Measurements from ENCODE around the gene TMEM181.
A peak's percentile ranks its signal among the peaks of the same experiment; 100 is the strongest.
"Not testable (repeated sequence)": the region's sequence is repeated elsewhere in the genome, so short reads cannot be mapped to it uniquely, and the experiment has no call there.

The TMEM181 gene

DNA sequence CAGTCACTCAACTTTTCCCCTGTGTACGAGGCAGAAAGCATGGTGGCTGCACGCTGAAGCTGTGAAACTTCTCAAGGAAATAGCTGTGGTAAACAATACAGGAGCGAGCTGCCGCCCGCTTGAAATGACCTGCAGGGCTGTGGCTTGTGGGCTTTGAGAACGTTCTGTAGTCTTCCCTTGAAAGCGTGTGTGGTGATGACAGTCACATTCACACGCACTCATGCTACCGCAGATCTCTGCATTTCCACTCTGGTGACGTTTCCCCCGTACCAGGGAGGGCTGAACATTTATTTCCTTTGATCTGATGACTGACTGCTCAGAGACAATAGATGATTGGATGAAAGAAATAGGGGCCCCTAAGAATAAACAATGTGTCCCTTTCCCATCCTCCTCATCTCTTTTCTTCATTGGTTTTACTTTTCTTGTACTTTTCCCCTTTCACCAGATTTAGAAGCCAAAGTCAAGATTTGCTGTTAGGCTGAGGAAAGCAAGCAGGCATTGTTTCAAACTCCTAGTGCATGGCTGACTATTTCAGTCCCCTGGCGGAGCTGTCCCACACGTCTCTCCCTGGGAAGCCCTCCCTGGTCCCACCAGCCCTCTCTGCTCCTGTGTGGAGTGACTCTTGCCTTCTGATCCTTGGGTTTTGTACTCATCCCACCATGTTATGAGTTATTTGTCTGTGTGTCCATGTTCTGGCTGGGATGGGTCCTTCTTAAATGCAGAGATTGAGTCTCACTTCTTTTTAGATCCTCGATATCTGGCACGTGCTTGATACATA is 93.9 kb downstream of the TMEM181 start:
- Histone ChIP-seq H3K9me3 (no peaks in the 10 kb centered on the region), H3K4me1 (peaks cover 48% of the 10 kb centered on the region), H3K4me2 (peak overlapping the region; percentile 73), H3K4me3 (no peak overlapping the region), H3K36me3 (no peaks in the 10 kb centered on the region), H3K27ac (no peak overlapping the region), H4K20me1 (peaks cover 17% of the 10 kb centered on the region), H3K27me3 (peaks cover 23% of the 10 kb centered on the region), H3K9ac (no peak overlapping the region)
- no peak for TF ChIP-seq Cebpa-rat (IDR thresholded peaks at IDR 0.05)

DNA sequence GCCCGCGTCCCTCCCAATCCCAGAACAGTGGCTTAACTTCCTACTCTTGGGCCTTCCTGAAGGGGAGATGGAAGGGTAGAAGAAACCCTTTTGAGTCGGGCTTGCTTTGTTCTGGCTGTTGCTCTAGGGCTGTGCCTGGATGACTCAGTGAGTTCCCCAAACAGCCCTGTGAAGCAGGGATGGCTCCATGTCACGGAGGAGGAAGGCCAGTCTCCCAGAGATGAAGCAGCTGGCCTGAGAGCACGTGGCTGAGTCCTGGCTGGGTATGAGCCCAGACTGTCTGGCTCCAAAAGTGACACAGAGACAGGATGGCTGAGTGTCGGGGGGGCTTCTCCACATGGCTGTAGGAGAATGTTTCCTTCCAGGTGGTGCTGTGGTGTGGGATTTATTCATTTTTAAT is 94.6 kb downstream of the TMEM181 start:
- Histone ChIP-seq H3K4me1 (peaks cover 41% of the 10 kb centered on the region), H3K9ac (no peak overlapping the region), H3K27ac (no peak overlapping the region), H3K4me3 (no peak overlapping the region), H3K27me3 (peaks cover 23% of the 10 kb centered on the region), H4K20me1 (peaks cover 10% of the 10 kb centered on the region), H3K4me2 (peak overlapping the region; percentile 73), H3K9me3 (no peaks in the 10 kb centered on the region), H3K36me3 (no peaks in the 10 kb centered on the region)
- no peak for TF ChIP-seq Cebpa-rat (IDR thresholded peaks at IDR 0.05)

DNA sequence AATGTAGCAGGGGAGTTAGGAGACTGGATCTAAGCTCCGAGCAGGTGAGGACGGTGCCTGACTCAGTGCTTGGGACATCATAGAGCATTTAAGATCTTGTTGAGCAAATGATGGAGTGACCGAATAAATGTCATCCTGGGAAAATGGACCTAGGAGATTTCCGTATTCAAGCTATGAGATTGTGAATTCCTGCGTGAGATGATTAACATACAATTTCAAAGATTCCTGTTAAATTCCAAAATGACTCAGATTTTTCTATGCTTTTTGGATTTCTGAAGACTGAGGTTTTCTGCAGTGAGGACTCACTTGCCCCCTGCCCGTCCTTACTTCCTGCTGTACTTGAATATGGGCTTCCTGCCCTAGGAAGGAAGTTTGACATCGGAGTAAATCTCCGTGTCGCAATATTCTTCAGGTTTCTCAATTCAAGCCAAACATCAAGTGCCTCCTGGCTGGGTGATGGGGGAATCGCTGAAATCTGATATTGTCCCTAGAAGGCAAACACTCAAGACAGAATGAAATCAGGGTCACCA is 95.1 kb downstream of the TMEM181 start:
- no peak overlapping the region for H3K27ac ChIP-seq
- no peaks in the 10 kb centered on the region for H3K9me3 ChIP-seq
- H3K4me2 ChIP-seq: peak overlapping the region; percentile 73; the same call in 1 of the 2 replicates
- no peak for TF ChIP-seq Cebpa-rat (IDR thresholded peaks at IDR 0.05)
- H3K4me1 ChIP-seq: peaks cover 35% of the 10 kb centered on the region
- peaks cover 23% of the 10 kb centered on the region for H3K27me3 ChIP-seq
- 0 out of 2 replicates have a peak, but pooled peaks cover 9% of the 10 kb centered on the region for H4K20me1 ChIP-seq
- H3K9ac ChIP-seq: no peak overlapping the region
- no peak overlapping the region for H3K4me3 ChIP-seq
- no peaks in the 10 kb centered on the region for H3K36me3 ChIP-seq

DNA sequence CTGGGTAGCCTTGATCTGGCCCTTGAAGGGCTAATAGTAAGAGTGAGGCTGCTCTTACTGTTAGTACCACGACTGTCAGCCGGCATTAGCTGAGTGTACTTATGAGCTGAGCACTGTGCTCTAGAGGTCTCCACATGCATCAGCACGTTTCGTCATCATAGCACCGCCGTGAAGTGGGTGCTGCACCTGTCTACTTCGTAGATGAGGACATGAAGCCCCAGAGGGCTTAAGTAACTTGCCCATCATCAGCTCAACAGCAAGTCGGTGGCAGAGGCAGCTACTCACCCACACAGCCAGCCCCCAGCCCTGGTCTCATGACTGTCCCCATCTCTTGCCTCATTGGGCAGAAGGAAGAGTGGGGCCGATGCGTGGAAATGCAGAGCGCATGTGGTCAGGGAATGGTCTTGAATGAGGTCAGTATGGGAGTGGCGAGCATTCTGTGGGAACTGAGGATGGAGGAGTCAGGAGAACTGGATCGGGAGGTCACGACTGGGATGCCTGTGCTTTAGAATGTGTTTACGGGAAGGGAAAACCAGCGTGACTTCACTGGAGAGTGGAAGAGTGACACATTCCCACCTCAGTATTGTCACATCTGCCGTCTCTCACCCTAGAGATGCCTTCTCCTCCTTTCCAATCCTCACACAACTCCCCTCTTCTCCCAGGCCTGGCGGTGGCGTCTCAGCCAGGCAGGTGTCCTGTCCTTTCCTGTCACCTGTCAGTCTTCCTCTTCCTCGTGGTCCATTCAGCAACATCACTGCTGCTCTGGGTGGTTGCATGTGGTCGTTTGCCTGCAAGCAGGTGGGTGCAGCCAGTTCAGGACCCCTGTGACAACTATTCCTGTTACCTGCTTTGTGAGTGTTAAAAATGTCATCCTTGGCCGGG is 95.9 kb downstream of the TMEM181 start:
- Histone ChIP-seq H3K9me3 (no peaks in the 10 kb centered on the region), H3K9ac (no peak overlapping the region), H3K4me1 (peaks cover 28% of the 10 kb centered on the region), H3K4me2 (no peak overlapping the region), H3K36me3 (no peaks in the 10 kb centered on the region), H3K27me3 (peaks cover 23% of the 10 kb centered on the region), H3K27ac (no peak overlapping the region), H4K20me1 (0 out of 2 replicates have a peak, but pooled peaks cover 9% of the 10 kb centered on the region), H3K4me3 (no peak overlapping the region)
- TF ChIP-seq Cebpa-rat (IDR thresholded peaks at IDR 0.05): no peak

DNA sequence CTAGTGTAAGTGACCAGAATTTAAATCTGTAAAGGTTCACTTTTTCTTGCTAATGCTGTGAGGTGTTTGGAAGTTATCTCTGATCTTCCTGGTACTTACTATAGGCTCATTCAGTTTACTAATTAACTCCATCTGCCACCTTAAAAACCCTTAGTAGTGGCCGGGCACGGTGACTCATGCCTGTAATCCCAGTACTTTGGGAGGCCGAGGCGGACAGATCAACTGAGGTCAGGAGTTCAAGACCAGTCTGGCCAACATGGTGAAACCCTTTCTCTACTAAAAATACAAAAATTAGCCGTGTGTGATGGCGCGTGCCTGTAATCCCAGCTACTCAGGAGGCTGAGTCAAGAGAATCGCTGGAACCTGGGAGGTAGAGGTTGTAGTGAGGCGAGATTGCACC is 97.1 kb downstream of the TMEM181 start:
- H3K4me3 ChIP-seq, H3K4me2 ChIP-seq, H3K27ac ChIP-seq, H3K9ac ChIP-seq, H4K20me1 ChIP-seq, H3K9me3 ChIP-seq, H3K36me3 ChIP-seq: not testable (repeated sequence)
- Histone ChIP-seq H3K27me3 (peaks cover 30% of the 10 kb centered on the region), H3K4me1 (peaks cover 28% of the 10 kb centered on the region)

DNA sequence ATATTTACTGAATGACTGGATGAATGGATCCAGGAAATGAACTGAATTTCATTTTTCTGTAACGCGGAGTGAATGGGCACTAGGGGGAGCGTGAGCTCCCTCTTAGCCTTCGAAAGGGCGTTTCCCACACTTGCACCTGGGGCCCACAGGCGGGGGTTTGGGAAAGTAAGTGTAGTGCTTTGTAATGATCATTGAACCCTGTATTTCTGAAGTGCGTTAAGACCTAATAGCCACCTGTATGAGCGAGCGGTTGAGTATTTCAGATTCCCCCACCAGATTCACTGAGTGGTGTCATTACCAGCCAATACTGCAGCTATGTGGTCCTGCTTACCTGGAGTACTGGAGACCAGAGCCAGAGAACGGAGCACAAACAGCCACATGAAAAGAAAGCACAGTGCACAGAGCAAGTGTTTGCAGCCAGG is 100.5 kb downstream of the TMEM181 start:
- no peak overlapping the region for H3K4me2 ChIP-seq
- no peaks in the 10 kb centered on the region for H3K9me3 ChIP-seq
- H3K27me3 ChIP-seq: peaks cover 48% of the 10 kb centered on the region
- no peaks in the 10 kb centered on the region for H3K36me3 ChIP-seq
- H4K20me1 ChIP-seq: no peaks in the 10 kb centered on the region; the same call in 1 of the 2 replicates
- no peak overlapping the region for H3K4me3 ChIP-seq
- H3K27ac ChIP-seq: no peak overlapping the region
- TF ChIP-seq Cebpa-rat (IDR thresholded peaks at IDR 0.05): no peak
- peaks cover 5% of the 10 kb centered on the region for H3K4me1 ChIP-seq
- no peak overlapping the region for H3K9ac ChIP-seq

DNA sequence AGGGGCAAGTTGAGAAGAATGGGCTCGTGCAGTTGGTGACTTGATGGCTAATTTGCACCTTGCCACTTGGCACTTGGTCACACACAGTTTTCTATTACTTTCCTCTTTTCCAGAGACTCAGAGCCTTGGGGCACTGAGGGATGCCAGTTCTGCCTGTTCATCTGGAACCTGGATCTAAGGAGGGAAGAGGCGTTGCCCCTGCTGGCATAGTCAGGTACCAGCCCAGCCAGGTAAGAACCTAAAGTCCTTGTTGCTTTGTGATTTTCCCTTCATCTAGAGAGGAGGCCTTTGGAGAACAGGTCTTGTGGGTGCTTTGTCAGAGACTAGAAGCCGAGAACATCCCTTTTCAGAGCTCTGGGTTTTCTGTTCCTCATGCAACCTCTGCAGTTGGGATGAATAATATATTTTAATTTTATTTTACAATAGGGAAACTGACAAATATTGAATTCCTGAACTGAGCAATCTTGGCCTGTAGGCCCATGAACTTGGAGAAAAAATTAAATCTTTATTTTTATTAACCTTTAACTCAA is 101.3 kb downstream of the TMEM181 start:
- H3K36me3 ChIP-seq: no peaks in the 10 kb centered on the region
- H3K4me3 ChIP-seq: no peak overlapping the region
- H4K20me1 ChIP-seq: no peaks in the 10 kb centered on the region; the same call in 1 of the 2 replicates
- H3K4me1 ChIP-seq: peaks cover 6% of the 10 kb centered on the region; the same call in 1 of the 2 replicates
- TF ChIP-seq Cebpa-rat (IDR thresholded peaks at IDR 0.05): no peak
- H3K4me2 ChIP-seq: no peak overlapping the region
- no peak overlapping the region for H3K27ac ChIP-seq
- peaks cover 48% of the 10 kb centered on the region for H3K27me3 ChIP-seq
- no peak overlapping the region for H3K9ac ChIP-seq
- H3K9me3 ChIP-seq: no peaks in the 10 kb centered on the region

DNA sequence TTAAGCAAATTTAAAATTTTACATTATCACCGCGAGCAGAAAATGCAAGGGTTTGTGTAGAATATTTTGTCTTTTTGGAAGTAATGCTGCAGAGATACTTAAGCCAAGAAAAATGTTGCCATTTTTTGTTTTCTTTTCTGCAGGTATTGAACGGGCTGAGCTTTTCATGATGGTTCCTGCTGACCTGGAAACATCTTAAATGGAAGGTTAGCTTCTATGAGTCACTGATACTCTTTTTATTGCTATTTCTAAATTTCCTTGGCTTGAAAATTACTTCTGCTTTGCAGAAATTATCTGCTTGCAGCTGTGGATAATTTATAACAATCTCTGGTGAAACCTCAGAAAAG is 102.7 kb downstream of the TMEM181 start:
- no peak for TF ChIP-seq Cebpa-rat (IDR thresholded peaks at IDR 0.05)
- Histone ChIP-seq H3K9ac (no peak overlapping the region), H3K27ac (no peak overlapping the region)

DNA sequence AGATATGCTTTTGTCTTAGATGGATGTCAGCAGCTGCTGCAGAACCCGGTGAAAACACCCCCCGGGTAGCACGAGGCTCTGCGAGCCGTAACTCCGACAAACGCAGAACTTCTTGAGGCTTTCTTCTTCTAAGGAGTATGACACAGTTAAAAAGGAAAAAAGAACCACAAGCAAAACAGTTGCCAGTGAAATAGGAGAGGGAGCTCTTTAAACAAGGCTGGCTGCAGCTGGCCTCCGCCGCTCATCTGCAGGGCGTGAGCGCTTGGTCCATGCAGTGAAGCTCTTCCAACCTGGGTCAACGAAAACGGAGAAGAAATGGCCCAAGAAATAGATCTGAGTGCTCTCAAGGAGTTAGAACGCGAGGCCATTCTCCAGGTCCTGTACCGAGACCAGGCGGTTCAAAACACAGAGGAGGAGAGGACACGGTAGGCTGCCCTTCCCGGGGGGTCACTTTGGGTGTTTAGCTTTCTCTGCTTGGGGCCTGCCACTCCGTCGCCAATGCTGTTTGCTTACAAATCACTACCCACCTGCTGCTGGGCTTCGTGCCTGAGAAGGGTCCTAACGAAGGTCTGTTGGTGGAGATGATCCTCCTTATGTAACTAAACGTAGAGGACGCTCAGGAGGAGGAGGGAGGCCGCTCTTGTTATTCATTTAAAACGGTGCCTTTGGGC is 103.2 kb downstream of the TMEM181 start:
- Histone ChIP-seq H3K9ac (no peak overlapping the region), H3K4me1 (peaks cover 11% of the 10 kb centered on the region; the same call in 1 of the 2 replicates), H3K4me3 (no peak overlapping the region), H3K27me3 (peaks cover 66% of the 10 kb centered on the region), H3K27ac (no peak overlapping the region), H3K36me3 (no peaks in the 10 kb centered on the region), H3K4me2 (peak overlapping the region; percentile 17; the same call in 1 of the 2 replicates), H4K20me1 (peaks cover 6% of the 10 kb centered on the region; the same call in 1 of the 2 replicates), H3K9me3 (no peaks in the 10 kb centered on the region)
- TF ChIP-seq Cebpa-rat (IDR thresholded peaks at IDR 0.05): no peak

More for the DNA sequence above, 102.7 kb downstream of the TMEM181 start:
- no peaks in the 10 kb centered on the region for H3K36me3 ChIP-seq
- H4K20me1 ChIP-seq: peaks cover 6% of the 10 kb centered on the region; the same call in 1 of the 2 replicates
- H3K27me3 ChIP-seq: peaks cover 61% of the 10 kb centered on the region
- H3K9me3 ChIP-seq: no peaks in the 10 kb centered on the region
- H3K4me2 ChIP-seq: no peak overlapping the region
- H3K4me1 ChIP-seq: peaks cover 11% of the 10 kb centered on the region; the same call in 1 of the 2 replicates
- H3K4me3 ChIP-seq: no peak overlapping the region

Measured in BLaER1 (cell line).